ENCODE data around the gene GPN3.
"Not testable (repeated sequence)": the region's sequence is repeated elsewhere in the genome, so short reads cannot be mapped to it uniquely, and the experiment has no call there.

The GPN3 gene

GRCh38 chr12:110468214-110469048 lies at the start of gene GPN3, which contains the start of gene FAM216A:
GPN3 (minus strand) TSS chr12:110468257; CDS start chr12:110468203, 54 bp downstream.
FAM216A (plus strand) TSS chr12:110468845; CDS start chr12:110468876, 31 bp downstream.
- DNase-seq (ENCODE audit: low read depth, low spot score) = peak; percentile 93

GRCh38 chr12:110516995-110517394 lies 48.9 kb upstream of the GPN3 start:
- no peak for DNase-seq (ENCODE audit: low read depth, low spot score)

GRCh38 chr12:110514363-110514762 lies 46.3 kb upstream of the GPN3 start:
- no peak for DNase-seq (ENCODE audit: low read depth, low spot score)

GRCh38 chr12:110513842-110514241 lies 45.8 kb upstream of the GPN3 start:
- DNase-seq (ENCODE audit: low read depth, low spot score) = no peak

- DNase-seq (ENCODE audit: low read depth, low spot score) = no peak
These were observed 40.1 kb upstream of the GPN3 start for GRCh38 chr12:110508071-110508586.

GRCh38 chr12:110505332-110505731 lies 37.3 kb upstream of the GPN3 start:
- no peak for DNase-seq (ENCODE audit: low read depth, low spot score)

GRCh38 chr12:110503432-110503831 lies 35.4 kb upstream of the GPN3 start:
- no peak for DNase-seq (ENCODE audit: low read depth, low spot score)

GRCh38 chr12:110501752-110502738 lies 34.0 kb upstream of the GPN3 start, which contains the start of the genes RAD9B and VPS29:
RAD9B (plus strand) TSS chr12:110502331; CDS start chr12:110502338, 7 bp downstream.
VPS29 (minus strand) TSS chr12:110502111; CDS start chr12:110502051, 60 bp downstream.
- DNase-seq (ENCODE audit: low read depth, low spot score) = peak; percentile 96

GRCh38 chr12:110501399-110501751 lies 33.3 kb upstream of the GPN3 start:
- DNase-seq (ENCODE audit: low read depth, low spot score) = no peak

GRCh38 chr12:110498984-110499706 lies 31.1 kb upstream of the GPN3 start:
- DNase-seq (ENCODE audit: low read depth, low spot score) = no peak

GRCh38 chr12:110475426-110475825 lies 7.4 kb upstream of the GPN3 start:
- DNase-seq (ENCODE audit: low read depth, low spot score) = no peak

GRCh38 chr12:110467847-110468213 lies 227 bp downstream of the GPN3 start:
- DNase-seq (ENCODE audit: low read depth, low spot score) = no peak

- DNase-seq (ENCODE audit: low read depth, low spot score) = no peak
These were observed 1.3 kb downstream of the GPN3 start for GRCh38 chr12:110466791-110467190.

- DNase-seq (ENCODE audit: low read depth, low spot score) = not testable (repeated sequence)
These were observed 2.3 kb downstream of the GPN3 start for GRCh38 chr12:110465765-110466164.

- DNase-seq (ENCODE audit: low read depth, low spot score) = no peak
These were observed 3.0 kb downstream of the GPN3 start for GRCh38 chr12:110465024-110465423.

- DNase-seq (ENCODE audit: low read depth, low spot score) = not testable (repeated sequence)
These were observed 6.9 kb downstream of the GPN3 start for GRCh38 chr12:110461189-110461588.

- no peak for DNase-seq (ENCODE audit: low read depth, low spot score)
These were observed 9.3 kb downstream of the GPN3 start for GRCh38 chr12:110458756-110459155.

GRCh38 chr12:110453569-110454296 lies 14.3 kb downstream of the GPN3 start:
- no peak for DNase-seq (ENCODE audit: low read depth, low spot score)

- no peak for DNase-seq (ENCODE audit: low read depth, low spot score)
These were observed 16.8 kb downstream of the GPN3 start for GRCh38 chr12:110451263-110451662.

- peak; percentile 86 for DNase-seq (ENCODE audit: low read depth, low spot score)
These were observed 18.1 kb downstream of the GPN3 start, which contains the start of gene ARPC3 for GRCh38 chr12:110449799-110450497. ARPC3 (minus strand) TSS chr12:110450337; CDS start chr12:110450260, 77 bp downstream.
